OCI-LY7 (cell line): ENCODE measurements around the gene SLC25A21. TPM values are rescaled to one million over a fixed set of nuclear protein-coding genes. Genes with fewer than 3 reads are reported as not detected.

Experiments
- BruUV-seq: library from RNA; stranded (reverse); fragments of 400-500 nt; replicated peaks from 2 replicates; lab custom pipeline; 2021; lab: Mats Ljungman, UMichigan
- CTCF ChIA-PET: fragments of 300-600 bp; sonication (Branson Sonifier 250); formaldehyde crosslinking; loops from one replicate; lab custom pipeline; 2022; ENCODE audit warnings: antibody characterized with exemption; ENCODE audit not compliant: unreplicated experiment; lab: Charles Lee
- POLR2A ChIA-PET: fragments of 300-600 bp; sonication (Branson Sonifier 250); formaldehyde crosslinking; loops from one replicate; lab custom pipeline; 2022; ENCODE audit warnings: antibody characterized with exemption; lab: Charles Lee
- DNase-seq: peaks from one replicate; pipeline ENCODE4 v3.0.0-alpha.2; 2015; ENCODE audit warnings: low spot score
- H2AFZ ChIP-seq: fragments of 200-600 bp; sonication (generic), shearing (Covaris generic); 2 replicates; pipeline ENCODE4 v1.6.1; 2014; ENCODE audit warnings: mild to moderate bottlenecking, antibody characterized with exemption, low read length, moderate library complexity
- H3K27ac ChIP-seq: fragments of 200-600 bp; sonication (generic); 2 replicates; pipeline ENCODE4 v1.5.1; 2014; ENCODE audit warnings: mixed run types, low read depth, mild to moderate bottlenecking, moderate library complexity, low read length, inconsistent platforms; ENCODE audit not compliant: poor library complexity, severe bottlenecking
- H3K36me3 ChIP-seq: fragments of 200-600 bp; sonication (generic); 2 replicates; pipeline ENCODE4 v1.6.1; 2014; ENCODE audit warnings: mild to moderate bottlenecking, antibody characterized with exemption, low read length, moderate library complexity, mixed read lengths; ENCODE audit not compliant: insufficient read depth
- H3K4me1 ChIP-seq: fragments of 200-600 bp; sonication (generic); 2 replicates; pipeline ENCODE4 v1.5.1; 2014; ENCODE audit warnings: mild to moderate bottlenecking, low read length; ENCODE audit not compliant: insufficient read depth, poor library complexity, severe bottlenecking
- H3K4me2 ChIP-seq: fragments of 200-600 bp; sonication (generic); 2 replicates; pipeline ENCODE4 v1.6.1; 2014; ENCODE audit warnings: mild to moderate bottlenecking, low read length
- H3K4me3 ChIP-seq: fragments of 200-600 bp; sonication (generic); 2 replicates; pipeline ENCODE4 v1.5.1; 2014; ENCODE audit warnings: mild to moderate bottlenecking, low read depth, low read length; ENCODE audit not compliant: poor library complexity, severe bottlenecking
- H3K79me2 ChIP-seq: fragments of 200-600 bp; sonication (generic); 2 replicates; pipeline ENCODE4 v1.6.1; 2016; ENCODE audit warnings: low read depth, mild to moderate bottlenecking, low read length, moderate library complexity, mixed read lengths; ENCODE audit not compliant: insufficient read depth
- H3K9me2 ChIP-seq: fragments of 200-600 bp; sonication (generic); 2 replicates; pipeline ENCODE4 v1.6.1; 2016; ENCODE audit warnings: mild to moderate bottlenecking, low read length, mixed read lengths; ENCODE audit not compliant: insufficient read depth
- H3K9me3 ChIP-seq: fragments of 200-600 bp; sonication (generic); 2 replicates; pipeline ENCODE4 v1.6.1; 2014; ENCODE audit warnings: mild to moderate bottlenecking, mixed run types, low read length, mixed read lengths
- H4K20me1 ChIP-seq: fragments of 200-600 bp; sonication (generic); 2 replicates; pipeline ENCODE4 v1.6.1; 2014; ENCODE audit warnings: mild to moderate bottlenecking, antibody characterized with exemption, low read length, moderate library complexity, mixed read lengths; ENCODE audit not compliant: insufficient read depth
- EZH2phosphoT487 ChIP-seq: fragments of 200-600 bp; sonication (generic); IDR thresholded peaks from 2 replicates; pipeline ENCODE4 v1.6.1; 2018; ENCODE audit warnings: low read depth, borderline replicate concordance, mild to moderate bottlenecking, mixed run types, antibody characterized with exemption, low read length, moderate library complexity, mixed read lengths
- intact Hi-C: fragments of 100-400 bp; cut with micrococcal nuclease; formaldehyde crosslinking; loops from one replicate; pipeline ENCODE4 v1.10.0; 2022; ENCODE audit not compliant: unreplicated experiment
- total RNA-seq, 2 experiments: library from RNA; depleted of rRNA in 1 of 2; stranded (reverse); fragments of >200 nt in 1 of 2; shearing (Covaris generic) in 1 of 2; gene quantifications; 2 replicates each; pipeline ENCODE4 v1.2.3, GENCODE V29; 2014 to 2022
- TF ChIP-seq, protein P1 (sequence below): fragments of 200-600 bp; sonication (generic); conservative IDR thresholded peaks from 2 replicates; pipeline ENCODE4 v1.5.1; 2014; ENCODE audit warnings: mild to moderate bottlenecking, antibody characterized with exemption, low read length, moderate library complexity, mixed read lengths

The SLC25A21 gene
- total RNA-seq, 2 experiments from 2014 or later = not detected

DNA sequence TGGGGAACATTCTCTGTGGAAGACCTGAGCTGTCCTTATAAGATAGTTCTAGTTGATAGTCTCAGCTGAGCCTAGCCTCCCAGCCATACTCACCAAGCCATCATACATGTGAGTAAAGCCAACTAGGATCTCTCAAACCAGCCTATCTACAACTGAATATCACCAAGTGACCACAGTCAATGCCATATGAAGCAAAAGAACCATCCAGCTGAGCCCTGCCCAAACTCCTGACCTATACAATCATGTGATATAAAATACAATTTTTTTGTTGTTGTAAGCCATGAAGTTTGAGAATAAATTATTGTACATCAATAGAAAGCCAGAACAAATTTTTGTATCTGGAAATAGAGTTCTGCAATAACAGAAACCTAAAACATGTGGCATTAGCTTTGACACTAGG lies 118.3 kb downstream of the SLC25A21 start:
- no peak overlapping the region for H3K4me3 ChIP-seq
- CTCF ChIA-PET = no interaction called here
- no peak overlapping the region for H3K4me2 ChIP-seq
- H3K9me3 ChIP-seq = no peaks in the 10 kb centered on the region
- H3K27ac ChIP-seq = no peak overlapping the region
- no peaks in the 10 kb centered on the region for H3K4me1 ChIP-seq
- H3K36me3 ChIP-seq = no peaks in the 10 kb centered on the region
- DNase-seq = no peak
- no TSS peak for BruUV-seq
- POLR2A ChIA-PET = interaction anchor here (0.6 kb wide), 1 partner anchor 11 kb away, joined by 3 read pairs; no protein-coding TSS in a partner anchor
- intact Hi-C loops = no loop called here
- H4K20me1 ChIP-seq = no peaks in the 10 kb centered on the region
- H2AFZ ChIP-seq = no peak overlapping the region
- no peaks in the 10 kb centered on the region for H3K79me2 ChIP-seq
- TF ChIP-seq, protein P1, sequence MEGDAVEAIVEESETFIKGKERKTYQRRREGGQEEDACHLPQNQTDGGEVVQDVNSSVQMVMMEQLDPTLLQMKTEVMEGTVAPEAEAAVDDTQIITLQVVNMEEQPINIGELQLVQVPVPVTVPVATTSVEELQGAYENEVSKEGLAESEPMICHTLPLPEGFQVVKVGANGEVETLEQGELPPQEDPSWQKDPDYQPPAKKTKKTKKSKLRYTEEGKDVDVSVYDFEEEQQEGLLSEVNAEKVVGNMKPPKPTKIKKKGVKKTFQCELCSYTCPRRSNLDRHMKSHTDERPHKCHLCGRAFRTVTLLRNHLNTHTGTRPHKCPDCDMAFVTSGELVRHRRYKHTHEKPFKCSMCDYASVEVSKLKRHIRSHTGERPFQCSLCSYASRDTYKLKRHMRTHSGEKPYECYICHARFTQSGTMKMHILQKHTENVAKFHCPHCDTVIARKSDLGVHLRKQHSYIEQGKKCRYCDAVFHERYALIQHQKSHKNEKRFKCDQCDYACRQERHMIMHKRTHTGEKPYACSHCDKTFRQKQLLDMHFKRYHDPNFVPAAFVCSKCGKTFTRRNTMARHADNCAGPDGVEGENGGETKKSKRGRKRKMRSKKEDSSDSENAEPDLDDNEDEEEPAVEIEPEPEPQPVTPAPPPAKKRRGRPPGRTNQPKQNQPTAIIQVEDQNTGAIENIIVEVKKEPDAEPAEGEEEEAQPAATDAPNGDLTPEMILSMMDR = no peak
- TF ChIP-seq EZH2phosphoT487 = no peak
- no peaks in the 10 kb centered on the region for H3K9me2 ChIP-seq

DNA sequence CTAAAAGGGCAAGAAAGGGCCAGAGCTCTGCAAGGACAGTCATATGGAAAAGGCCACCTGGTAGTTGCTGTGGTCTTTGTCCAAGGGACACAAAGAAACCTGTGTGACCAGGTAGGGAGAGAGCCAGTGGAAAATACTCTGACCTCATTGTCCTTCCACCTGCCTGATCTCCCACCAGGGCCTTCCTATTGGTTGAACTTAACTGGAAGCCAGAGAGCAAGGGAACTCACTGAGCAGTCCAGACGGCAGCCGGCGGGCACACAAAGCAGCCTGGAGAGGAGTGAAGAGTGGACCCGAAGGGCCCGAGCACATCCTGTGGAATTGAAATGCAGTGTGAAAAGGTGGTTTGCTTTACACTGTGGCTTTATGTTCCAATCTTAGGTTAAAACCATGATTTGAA lies 120.7 kb downstream of the SLC25A21 start:
- ChIA-PET CTCF (no interaction called here), POLR2A (no interaction called here)
- no peak for TF ChIP-seq EZH2phosphoT487
- TF ChIP-seq, protein P1 = no peak
- Histone ChIP-seq H3K9me2 (no peaks in the 10 kb centered on the region), H3K27ac (no peak overlapping the region), H3K9me3 (no peaks in the 10 kb centered on the region), H3K4me2 (no peak overlapping the region), H3K4me1 (no peaks in the 10 kb centered on the region), H3K79me2 (no peaks in the 10 kb centered on the region), H3K4me3 (no peak overlapping the region), H3K36me3 (no peaks in the 10 kb centered on the region), H4K20me1 (no peaks in the 10 kb centered on the region), H2AFZ (no peak overlapping the region)
- intact Hi-C loops = no loop called here
- BruUV-seq = no TSS peak
- DNase-seq = no peak

DNA sequence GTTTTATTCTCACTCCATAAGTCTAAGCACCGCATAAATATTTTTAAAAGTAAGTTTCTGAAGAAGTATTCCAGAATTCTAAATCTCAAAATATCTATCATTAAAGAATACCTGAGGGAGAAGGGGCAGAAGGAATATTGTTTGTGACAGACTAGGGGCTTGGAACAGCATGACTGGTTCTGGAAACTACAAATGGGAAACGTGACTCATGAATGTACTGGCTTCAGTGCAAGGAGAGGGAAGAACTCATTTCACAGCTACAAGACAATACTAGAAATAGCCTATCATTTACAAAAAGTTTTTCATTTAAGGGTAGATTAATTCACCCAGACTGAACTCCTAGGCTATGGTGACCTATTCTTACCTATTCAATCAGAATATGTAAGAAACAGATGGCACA lies 121.3 kb downstream of the SLC25A21 start:
- Histone ChIP-seq H3K4me3 (no peak overlapping the region), H3K9me2 (no peaks in the 10 kb centered on the region), H3K4me2 (no peak overlapping the region), H3K79me2 (no peaks in the 10 kb centered on the region), H3K9me3 (no peaks in the 10 kb centered on the region), H4K20me1 (no peaks in the 10 kb centered on the region), H3K4me1 (no peaks in the 10 kb centered on the region), H2AFZ (no peak overlapping the region), H3K36me3 (no peaks in the 10 kb centered on the region), H3K27ac (no peak overlapping the region)
- intact Hi-C loops = no loop called here
- no peak for TF ChIP-seq EZH2phosphoT487
- TF ChIP-seq, protein P1 = no peak
- ChIA-PET CTCF (no interaction called here), POLR2A (no interaction called here)
- DNase-seq = no peak
- no TSS peak for BruUV-seq
